NCI-H446 treated with DMSO at 0.1 percent for 48 hours (cell line): ENCODE measurements around the gene FANK1.
"Not testable (repeated sequence)": the region's sequence is repeated elsewhere in the genome, so short reads cannot be mapped to it uniquely, and the experiment has no call there.

Experiments
- DNase-seq: peaks from one replicate; lab custom pipeline; 2025; lab: John Stamatoyannopoulos, UW

The FANK1 gene

GRCh38 chr10:125928928-125929585, 32.7 kb downstream of the FANK1 start:
- DNase-seq = no peak

- DNase-seq = no peak
Measured at GRCh38 chr10:125929618-125930017, 33.3 kb downstream of the FANK1 start.

GRCh38 chr10:125933693-125934092, 37.3 kb downstream of the FANK1 start:
- DNase-seq = no peak

- DNase-seq = no peak
Measured at GRCh38 chr10:125936331-125936730, 40.0 kb downstream of the FANK1 start.

- DNase-seq = no peak
Measured at GRCh38 chr10:125940515-125940914, 44.2 kb downstream of the FANK1 start.

GRCh38 chr10:125951290-125951689, 54.9 kb downstream of the FANK1 start:
- DNase-seq = no peak

GRCh38 chr10:125953778-125954385, 57.5 kb downstream of the FANK1 start:
- DNase-seq = no peak

DNA sequence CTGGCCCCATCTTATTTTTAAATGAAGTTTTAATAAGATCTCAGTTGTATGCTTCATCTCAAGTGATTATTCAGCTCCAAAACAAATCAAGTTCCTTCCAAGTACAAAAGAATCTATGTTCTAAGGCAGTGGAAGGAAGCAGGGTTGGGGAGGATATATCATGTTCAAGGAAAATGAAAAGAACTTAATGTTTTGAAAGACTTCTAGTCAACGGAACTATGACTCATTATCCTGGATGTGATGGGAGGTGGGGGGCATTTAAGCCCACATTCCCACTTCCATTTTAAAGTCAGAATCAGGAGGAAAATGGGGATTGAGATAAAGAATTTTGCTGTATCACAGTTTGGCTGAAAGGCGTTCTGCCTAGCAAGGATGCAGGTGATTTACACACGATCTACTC, 59.4 kb downstream of the FANK1 start:
- no peak for DNase-seq

DNA sequence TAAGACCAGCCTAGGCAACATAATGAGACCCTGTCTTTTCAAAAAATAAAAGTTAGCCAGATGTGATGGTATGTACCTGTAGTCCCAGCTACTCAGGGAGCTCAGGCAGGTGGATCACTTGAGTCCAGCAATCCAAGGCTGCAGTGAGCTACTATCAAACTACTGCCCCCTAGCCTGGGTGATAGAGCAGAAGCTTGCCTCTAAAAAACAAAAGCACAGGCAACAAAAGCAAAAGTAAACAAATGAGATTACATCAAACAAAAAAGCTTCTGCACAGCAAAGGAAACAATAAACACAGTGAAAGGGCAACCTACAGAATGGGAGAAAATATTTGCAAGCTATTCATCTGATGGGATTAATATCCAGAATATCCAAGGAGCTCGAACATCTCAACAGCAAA, 65.4 kb downstream of the FANK1 start:
- DNase-seq = no peak

GRCh38 chr10:125962200-125962599, 65.8 kb downstream of the FANK1 start:
- DNase-seq = no peak

- DNase-seq = no peak
Measured at GRCh38 chr10:125964558-125964957, 68.2 kb downstream of the FANK1 start.

DNA sequence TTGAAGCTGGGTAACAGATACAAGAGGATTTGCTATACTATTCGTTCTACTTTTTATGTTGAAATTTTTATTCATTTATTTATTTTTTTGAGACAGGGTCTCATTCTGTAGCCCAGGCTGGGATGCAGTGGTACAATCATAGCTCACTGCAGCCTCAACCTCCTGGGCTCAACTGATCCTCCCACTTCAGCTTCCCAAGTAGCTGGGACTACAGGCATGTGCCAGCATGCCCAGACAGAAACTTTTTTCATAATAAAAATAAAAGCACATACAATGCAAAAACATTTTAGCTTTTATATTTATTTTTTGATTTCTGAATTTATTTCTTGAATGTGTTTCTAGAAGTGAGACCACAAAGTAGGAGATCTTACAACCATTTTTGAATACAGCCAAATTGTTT, 71.2 kb downstream of the FANK1 start:
- DNase-seq = no peak

DNA sequence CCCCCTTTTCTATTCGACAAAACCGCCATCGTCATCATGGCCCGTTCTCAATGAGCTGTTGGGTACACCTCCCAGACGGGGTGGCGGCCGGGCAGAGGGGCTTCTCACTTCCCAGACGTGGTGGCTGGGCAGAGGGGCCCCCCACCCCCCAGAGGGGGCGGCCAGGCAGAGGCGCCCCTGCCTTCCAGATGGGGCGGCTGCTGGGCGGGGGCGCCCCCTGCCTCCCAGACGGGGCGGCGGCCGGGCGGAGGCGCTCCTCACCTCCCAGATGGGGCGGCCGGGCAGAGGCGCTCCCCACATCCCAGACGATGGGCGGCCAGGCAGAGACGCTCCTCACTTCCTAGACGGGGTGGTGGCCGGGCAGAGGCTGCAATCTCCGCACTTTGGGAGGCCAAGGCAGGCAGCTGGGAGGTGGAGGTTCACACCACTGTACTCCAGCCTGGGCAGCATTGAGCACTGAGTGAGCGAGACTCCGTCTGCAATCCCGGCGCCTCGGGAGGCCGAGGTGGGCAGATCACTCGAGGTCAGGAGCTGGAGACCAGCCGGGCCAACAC, 73.8 kb downstream of the FANK1 start:
- DNase-seq = not testable (repeated sequence)

- DNase-seq = no peak
Measured at GRCh38 chr10:125976960-125977605, 80.7 kb downstream of the FANK1 start.

- no peak for DNase-seq
Measured at GRCh38 chr10:125979976-125980375, 83.6 kb downstream of the FANK1 start.

GRCh38 chr10:125980521-125981035, 84.2 kb downstream of the FANK1 start:
- DNase-seq = no peak

GRCh38 chr10:125982260-125982948, 86.0 kb downstream of the FANK1 start:
- no peak for DNase-seq

DNA sequence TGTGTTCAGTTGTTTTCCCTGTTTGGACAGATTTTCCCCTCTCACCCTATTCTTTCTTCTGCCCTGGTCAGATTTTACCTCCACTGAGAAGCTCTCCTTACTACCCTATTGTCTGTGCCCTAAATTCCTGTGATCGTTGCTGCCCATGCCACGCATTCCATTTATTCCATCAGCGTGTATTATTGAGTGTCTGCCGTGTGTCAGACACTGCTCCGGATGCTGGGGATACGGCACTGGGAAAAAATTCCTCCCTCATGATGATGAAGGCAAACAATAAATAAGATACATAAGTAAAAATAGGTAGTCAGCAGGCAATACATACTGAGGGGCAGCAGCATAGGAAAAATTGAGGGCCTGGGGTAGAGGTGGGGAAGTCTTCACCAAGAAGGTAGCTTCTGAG, 86.8 kb downstream of the FANK1 start:
- no peak for DNase-seq

DNA sequence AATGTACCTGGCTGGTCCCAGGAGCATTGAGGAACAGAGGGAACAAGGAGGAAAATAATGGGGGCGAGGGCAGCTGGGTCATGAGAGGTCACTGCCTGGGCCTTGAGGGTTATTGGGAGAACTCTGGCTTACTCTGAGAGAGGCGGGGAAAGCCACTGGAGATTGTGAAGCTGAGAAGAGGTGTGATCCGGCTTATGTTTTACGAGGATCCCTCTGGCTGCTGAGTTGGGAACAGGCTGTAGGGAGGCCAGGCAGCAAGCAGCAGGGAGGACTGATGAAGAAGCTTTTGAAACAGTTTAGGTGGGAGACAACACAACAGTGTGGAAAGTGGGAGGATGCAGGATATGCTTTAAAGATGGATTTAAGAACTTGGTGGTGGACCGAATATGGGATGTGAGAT, 87.3 kb downstream of the FANK1 start:
- no peak for DNase-seq

DNA sequence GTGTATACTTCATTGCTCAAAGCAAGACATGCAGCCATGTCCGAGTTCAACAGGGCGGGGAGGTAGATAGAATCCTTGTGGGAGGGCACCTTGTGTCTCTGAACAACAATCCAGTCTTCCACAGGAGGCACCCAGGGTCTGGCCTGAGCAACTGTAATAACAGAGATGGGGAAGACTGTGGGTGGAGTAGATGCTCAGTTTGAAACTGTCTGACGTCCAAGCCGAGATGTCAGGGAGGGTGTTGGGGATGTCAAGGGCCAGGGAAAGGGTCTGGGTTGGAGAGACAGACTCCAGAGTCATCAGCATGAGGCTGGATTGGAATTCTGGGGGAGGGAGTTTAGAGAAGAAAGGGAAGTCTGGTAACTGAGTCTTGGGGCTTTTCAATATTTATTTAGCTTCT, 88.0 kb downstream of the FANK1 start:
- DNase-seq = no peak

DNA sequence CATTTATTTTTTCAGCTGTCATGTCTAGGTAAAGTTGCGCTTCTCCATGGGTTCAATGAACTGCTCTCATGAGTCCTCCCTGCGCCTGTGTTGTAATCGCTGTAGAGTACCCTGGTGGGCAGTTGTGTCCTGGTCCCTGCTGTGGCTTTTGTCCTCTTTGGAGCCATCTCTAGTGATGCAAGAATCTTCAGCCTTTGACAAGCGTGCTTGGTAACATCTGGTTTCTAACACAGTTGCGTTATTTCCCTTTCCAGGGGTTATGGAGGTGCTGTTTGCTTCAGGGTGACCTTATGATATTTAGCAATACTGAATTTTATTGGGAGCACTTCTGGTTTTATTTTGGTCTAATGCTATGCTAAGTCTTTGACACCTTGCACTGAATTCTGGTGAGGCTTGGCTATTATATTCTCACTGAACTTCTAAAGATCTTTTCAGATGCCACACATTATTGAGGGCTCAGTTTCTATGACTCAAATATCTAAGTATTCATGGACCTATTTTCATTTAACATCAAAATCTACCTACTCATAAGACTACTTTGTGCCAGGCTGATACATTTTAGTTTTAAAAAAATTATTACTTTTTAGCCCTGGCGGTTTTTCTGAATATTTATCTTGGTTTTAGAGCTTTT, 88.6 kb downstream of the FANK1 start:
- DNase-seq = no peak
